ENCODE measurements around the gene VGLL3.

DNA sequence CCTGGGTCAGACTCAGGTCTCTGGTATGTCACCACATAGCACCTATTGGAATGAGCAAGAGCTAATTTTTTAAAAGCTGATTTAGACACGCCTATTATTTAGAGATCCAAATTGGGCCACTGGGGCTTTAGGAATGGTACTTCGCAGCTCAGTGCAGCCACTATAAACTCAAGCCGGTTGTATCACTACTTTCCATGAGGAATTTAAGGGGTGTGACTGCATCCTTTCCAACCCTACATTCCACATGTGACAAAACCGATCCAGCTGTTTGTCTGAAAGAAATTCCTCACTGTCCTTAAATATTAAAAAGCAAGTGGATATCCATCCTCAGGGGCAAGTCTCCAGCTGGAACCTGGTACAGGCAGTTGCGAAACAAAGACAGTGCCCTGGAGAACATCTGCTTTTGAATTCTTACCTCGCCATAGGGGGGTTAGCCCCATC lies 12.8 kb downstream of the VGLL3 start:
- TF ChIP-seq CTCF (IDR thresholded peaks at IDR 0.05) (no peak), POLR2A (IDR thresholded peaks at IDR 0.05) (no peak)
